H1 (cell line): ENCODE data around the gene YIPF3. TPM values are rescaled to one million over a fixed set of nuclear protein-coding genes. Genes with fewer than 3 reads are reported as not detected.

Source experiments
- CTCF ChIA-PET: fragments of 300-600 bp; sonication (Branson Sonifier 250); formaldehyde crosslinking; loops from one replicate; lab custom pipeline; 2021; ENCODE audit not compliant: partially characterized antibody; lab: Charles Lee
- POLR2A ChIA-PET: fragments of 300-600 bp; sonication (Branson Sonifier 250); formaldehyde crosslinking; loops from one replicate; lab custom pipeline; 2021; ENCODE audit warnings: inconsistent platforms; ENCODE audit not compliant: partially characterized antibody; lab: Charles Lee
- DNase-seq, 2 experiments: peaks; one replicate each; pipeline versions ENCODE4 v3.0.0 to v3.0.0-alpha.2; 2010 to 2022; ENCODE audit warnings: low spot score in 2 of 2, low read depth in 1 of 2, mixed read lengths in 1 of 2
- FAIRE-seq: peaks from 2 replicates; lab custom pipeline; 2011; peaks lifted over from hg19 to GRCh38; lab: Jason Lieb, UNC
- H2AFZ ChIP-seq: 2 replicates; pipeline ENCODE4 v1.8.1; 2012; ENCODE audit warnings: low read length, inconsistent platforms
- H2AK5ac ChIP-seq: 2 replicates; pipeline ENCODE4 v1.6.1; 2013; ENCODE audit warnings: low read depth, low read length
- H2BK120ac ChIP-seq: replicated peaks from 2 replicates; pipeline ENCODE3; 2013; ENCODE audit warnings: low read depth, low read length, inconsistent platforms
- H2BK12ac ChIP-seq: 2 replicates; pipeline ENCODE4 v1.6.1; 2013; ENCODE audit warnings: low read depth, low read length
- H2BK15ac ChIP-seq: 2 replicates; pipeline ENCODE4 v1.6.1; 2013; ENCODE audit warnings: low read length
- H2BK20ac ChIP-seq: 2 replicates; pipeline ENCODE4 v1.6.1; 2013; ENCODE audit warnings: low read length
- H2BK5ac ChIP-seq: 2 replicates; pipeline ENCODE4 v1.6.1; 2013; ENCODE audit warnings: low read depth, low read length
- H3K14ac ChIP-seq: 2 replicates; pipeline ENCODE4 v1.6.1; 2013; ENCODE audit warnings: inconsistent platforms; ENCODE audit not compliant: insufficient read length
- H3K18ac ChIP-seq: 2 replicates; pipeline ENCODE4 v1.6.1; 2013; ENCODE audit warnings: low read length; ENCODE audit errors: extremely low read depth
- H3K23ac ChIP-seq: 2 replicates; pipeline ENCODE4 v1.6.1; 2013; ENCODE audit warnings: inconsistent platforms; ENCODE audit not compliant: insufficient read length
- H3K23me2 ChIP-seq: 2 replicates; pipeline ENCODE4 v1.6.1; 2013; ENCODE audit warnings: low read depth, low read length
- H3K27ac ChIP-seq: 2 replicates; pipeline ENCODE4 v1.6.1; 2011; ENCODE audit warnings: low read depth, low read length, inconsistent platforms
- H3K27me3 ChIP-seq, 4 experiments: replicated peaks in 1 of 4; 1 replicate in 1 of 4; 2 replicates in 3 of 4; pipeline versions ENCODE4 v1.6.1 to v1.8.1; 2011 to 2013; ENCODE audit warnings: low read length in 3 of 4, mild to moderate bottlenecking in 3 of 4, inconsistent platforms in 2 of 4, mixed read lengths in 2 of 4, moderate library complexity in 1 of 4; ENCODE audit not compliant: control insufficient read depth in 3 of 4, insufficient read depth in 3 of 4; ENCODE audit errors: extremely low read depth in 1 of 4
- H3K36me3 ChIP-seq, 4 experiments: 2 replicates each; pipeline versions ENCODE4 v1.6.1 to v1.8.1; 2011 to 2013; ENCODE audit warnings: mild to moderate bottlenecking in 4 of 4, low read length in 3 of 4, moderate library complexity in 2 of 4, control low read depth in 1 of 4, inconsistent platforms in 1 of 4; ENCODE audit not compliant: insufficient read depth in 4 of 4, control insufficient read depth in 2 of 4
- H3K4ac ChIP-seq: replicated peaks from 2 replicates; pipeline ENCODE3; 2013; ENCODE audit warnings: low read length, low read depth, mixed read lengths, inconsistent platforms; ENCODE audit not compliant: insufficient read length
- H3K4me1 ChIP-seq, 4 experiments: replicated peaks in 1 of 4; 1 replicate in 1 of 4; 2 replicates in 3 of 4; pipeline versions ENCODE4 v1.6.1 to v1.8.1; 2011 to 2013; ENCODE audit warnings: low read length in 3 of 4, inconsistent platforms in 2 of 4, mixed read lengths in 1 of 4; ENCODE audit not compliant: insufficient read depth in 4 of 4, control insufficient read depth in 3 of 4
- H3K4me2 ChIP-seq, 2 experiments: 2 replicates each; pipeline versions ENCODE4 v1.6.1 to v1.8.1; 2011 to 2013; ENCODE audit warnings: low read depth in 2 of 2, low read length in 2 of 2, control low read depth in 1 of 2, inconsistent platforms in 1 of 2, mild to moderate bottlenecking in 1 of 2; ENCODE audit not compliant: insufficient read depth in 1 of 2
- H3K4me3 ChIP-seq, 4 experiments: fragments of 200-600, 300-600 bp in 1 of 4; sonication (generic), shearing (Covaris generic), sonication (Bioruptor Twin) in 1 of 4; 2 replicates each; pipeline versions ENCODE4 v1.5.1 to v1.8.1; 2011 to 2016; ENCODE audit warnings: low read length in 4 of 4, low read depth in 3 of 4, control low read depth in 2 of 4, inconsistent platforms in 2 of 4, mild to moderate bottlenecking in 2 of 4, mixed read lengths in 1 of 4, moderate library complexity in 1 of 4; ENCODE audit not compliant: insufficient read depth in 2 of 4; ENCODE audit errors: extremely low read depth in 1 of 4
- H3K56ac ChIP-seq: replicated peaks from 2 replicates; pipeline ENCODE3; 2013; ENCODE audit warnings: low read depth, mild to moderate bottlenecking, mixed read lengths, low read length, inconsistent platforms; ENCODE audit not compliant: insufficient read length
- H3K79me1 ChIP-seq: 2 replicates; pipeline ENCODE4 v1.6.1; 2013; ENCODE audit warnings: low read depth, low read length, control low read depth
- H3K79me2 ChIP-seq, 2 experiments: 2 replicates each; pipeline versions ENCODE4 v1.6.1 to v1.8.1; 2012 to 2013; ENCODE audit warnings: low read length in 2 of 2, mild to moderate bottlenecking in 2 of 2, inconsistent platforms in 1 of 2; ENCODE audit not compliant: insufficient read depth in 2 of 2, control insufficient read depth in 1 of 2
- H3K9ac ChIP-seq, 4 experiments: replicated peaks in 1 of 4; 1 replicate in 1 of 4; 2 replicates in 3 of 4; pipeline versions ENCODE4 v1.6.1 to v1.8.1; 2011 to 2013; ENCODE audit warnings: low read depth in 3 of 4, low read length in 3 of 4, control low read depth in 2 of 4, mild to moderate bottlenecking in 2 of 4, moderate library complexity in 2 of 4, inconsistent platforms in 1 of 4; ENCODE audit errors: extremely low read depth in 1 of 4
- H3K9me3 ChIP-seq, 2 experiments: 2 replicates each; pipeline versions ENCODE4 v1.6.1 to v1.8.1; 2012 to 2013; ENCODE audit warnings: mild to moderate bottlenecking in 2 of 2, moderate library complexity in 2 of 2, control low read depth in 1 of 2, inconsistent platforms in 1 of 2, low read depth in 1 of 2, low read length in 1 of 2, mixed read lengths in 1 of 2; ENCODE audit not compliant: insufficient read depth in 2 of 2
- H4K20me1 ChIP-seq, 2 experiments: replicated peaks in 1 of 2; 2 replicates each; pipeline versions ENCODE3 to v1.8.1; 2011 to 2013; ENCODE audit warnings: inconsistent platforms in 2 of 2, low read length in 2 of 2, mild to moderate bottlenecking in 1 of 2; ENCODE audit not compliant: insufficient read depth in 2 of 2, control insufficient read depth in 1 of 2
- H4K5ac ChIP-seq: 2 replicates; pipeline ENCODE4 v1.6.1; 2013; ENCODE audit warnings: low read length, low read depth, mixed read lengths, inconsistent platforms; ENCODE audit not compliant: insufficient read length
- H4K8ac ChIP-seq: 2 replicates; pipeline ENCODE4 v1.8.0; 2013; ENCODE audit warnings: mild to moderate bottlenecking, moderate library complexity, low read length, inconsistent platforms; ENCODE audit not compliant: insufficient read depth; ENCODE audit errors: extremely low read depth
- H4K91ac ChIP-seq: replicated peaks from 2 replicates; pipeline ENCODE3; 2013; ENCODE audit warnings: low read length, mixed read lengths, inconsistent platforms; ENCODE audit not compliant: insufficient read length
- E2F6 ChIP-seq: IDR thresholded peaks from 2 replicates; pipeline ENCODE4 v1.6.1; 2012; ENCODE audit warnings: inconsistent platforms
- NANOG ChIP-seq: IDR thresholded peaks from 2 replicates; pipeline ENCODE4 v1.6.1; 2011; ENCODE audit warnings: low read length, low read depth, mild to moderate bottlenecking, inconsistent platforms; ENCODE audit not compliant: insufficient read depth, poor library complexity, severe bottlenecking
- ZNF274 ChIP-seq: IDR thresholded peaks from 2 replicates; pipeline ENCODE4 v1.7.0; 2012; ENCODE audit warnings: low read length, borderline replicate concordance; ENCODE audit errors: extremely low read depth
- WGBS, 2 experiments: shearing (Covaris generic) in 1 of 2; methylation state at CpG; one replicate each; pipeline versions ENCODE4 v1.1.6 to v1.1.7; 2013 to 2015; ENCODE audit warnings: low lambda C conversion rate in 2 of 2, mixed read lengths in 2 of 2, inconsistent platforms in 1 of 2, low coverage in 1 of 2, missing lambda C conversion rate in 1 of 2; ENCODE audit not compliant: insufficient replicate concordance in 2 of 2, insufficient coverage in 1 of 2, insufficient read length in 1 of 2; ENCODE audit errors: extremely low coverage in 1 of 2, missing lambda C conversion rate in 1 of 2; 5-methylcytosine and 5-hydroxymethylcytosine counted together
- polyA plus RNA-seq, 7 experiments: library from polyadenylated mRNA; depleted of rRNA in 3 of 7; stranded (reverse) in 5 of 7; unstranded in 2 of 7; fragments of >200 nt in 5 of 7; fragments of 200-250 nt in 2 of 7; gene quantifications; 1 replicate in 5 of 7; 2 replicates in 1 of 7; 4 replicates in 1 of 7; pipeline versions ENCODE4 v1.2.1 to v1.2.3, GENCODE V29; 2011 to 2013; ENCODE audit warnings: missing spikeins in 2 of 7, mixed read lengths in 2 of 7
- total RNA-seq: library from RNA; stranded (reverse); fragmentation: NEBNext Ultra II Directional; extraction: Animal tissue kit (Norgen Biotek cat#: 25700); gene quantifications from 2 replicates; pipeline ENCODE4 v1.2.1, GENCODE V29; 2021

Gene YIPF3
- total and polyA plus RNA-seq, 2 of the 8 experiments (the other 6 are each of a cell fraction or from before 2014, with no cell fraction given) = 77.2 to 225 TPM

- FAIRE-seq = no peak
- CTCF ChIA-PET = interaction anchor here (0.6 to 31.7 kb wide), 8 partner anchors 8 to 213 kb away, joined by 3 to 536 read pairs (median 3); partner anchors contain the start of genes CRIP3, DLK2 and TJAP1
- Histone ChIP-seq H4K8ac (peak within 1 kb of the TSS; percentile 71), H3K36me3 (peaks cover 12 to 32% (median 18%) of the 10 kb centered on the region in 4 experiments; a peak in 7 of 8 replicates), H2BK15ac (no peak within 1 kb of the TSS), H3K9me3 (no peaks in the 10 kb centered on the region), H3K23me2 (peaks cover 12% of the 10 kb centered on the region), H2BK20ac (no peak within 1 kb of the TSS), H4K20me1 (peaks cover 2 to 19% of the 10 kb centered on the region in 2 experiments), H2BK120ac (no peak within 1 kb of the TSS), H3K23ac (no peak within 1 kb of the TSS), H2AK5ac (no peak within 1 kb of the TSS), H3K9ac (peak within 1 kb of the TSS; percentile 19 to 41 (median 36); a peak in 3 of 7 replicates), H2AFZ (no peak within 1 kb of the TSS; the same call in 1 of the 2 replicates), H3K14ac (no peak within 1 kb of the TSS), H4K5ac (peak within 1 kb of the TSS; percentile 10), H3K56ac (no peak within 1 kb of the TSS), H3K27ac (peak within 1 kb of the TSS; percentile 51), H2BK12ac (peak within 1 kb of the TSS; percentile 50; the same call in 1 of the 2 replicates), H3K4me2 (peak within 1 kb of the TSS; percentile 62 to 97), H3K79me1 (peaks cover 1% of the 10 kb centered on the region; the same call in 1 of the 2 replicates), H3K4me1 (peaks cover 0 to 21% (median 9%) of the 10 kb centered on the region in 4 experiments; a peak in 5 of 7 replicates), H3K4me3 (peak within 1 kb of the TSS; percentile 47 to 77 (median 68)), H3K4ac (no peak within 1 kb of the TSS), H3K27me3 (peaks cover 0 to 19% (median 15%) of the 10 kb centered on the region in 4 experiments; a peak in 5 of 7 replicates), H4K91ac (peak within 1 kb of the TSS; percentile 76), H2BK5ac (no peak within 1 kb of the TSS), H3K79me2 (peaks cover 0 to 1% of the 10 kb centered on the region in 2 experiments; a peak in 2 of 4 replicates), H3K18ac (peak within 1 kb of the TSS; percentile 52; the same call in 1 of the 2 replicates)
- peak in 1 of 2 experiments; percentile 92 for DNase-seq
- 11% methylated on average over 47 of the region's 96 CpGs; no CpG with 5 or more reads in 1 of the 2 experiments for WGBS, 2 experiments
- POLR2A ChIA-PET = interaction anchor here (0.8 to 12.6 kb wide), 17 partner anchors 10 to 336 kb away, joined by 3 to 147 read pairs (median 4); partner anchors contain the start of genes ABCC10, DLK2, POLH and POLR1C
- TF ChIP-seq E2F6 = no peak; the same call in 1 of the 2 replicates
- TF ChIP-seq ZNF274 = no peak
- no peak for TF ChIP-seq NANOG
Measured at GRCh38 chr6:43509984-43510826, 6.5 kb downstream of the YIPF3 start, which contains the start of gene LRRC73. LRRC73 (minus strand) TSS chr6:43510346; CDS start chr6:43509785, 561 bp downstream.
